Activated T-helper 17 cell treated with anti-CD3 and anti-CD28 coated beads, Interleukin-2, amount 50 U/mL, for 72 hours (primary cell): ENCODE measurements around the gene ANO10. TPM values are rescaled to one million over a fixed set of nuclear protein-coding genes. Genes with fewer than 3 reads are reported as not detected.

Source experiments
- ATAC-seq: fragments of 150-1000 bp; cut with Tn5 transposase; replicated peaks from 2 replicates; pipeline ENCODE4 v1.10.0; 2021; ENCODE audit warnings: mild to moderate bottlenecking, moderate library complexity
- H3K27ac Mint-ChIP-seq: one replicate; pipeline ENCODE4 v1.8.0; 2022; ENCODE audit warnings: mixed read lengths
- H3K27me3 Mint-ChIP-seq: one replicate; pipeline ENCODE4 v1.8.0; 2022; ENCODE audit warnings: mixed read lengths
- H3K36me3 Mint-ChIP-seq: one replicate; pipeline ENCODE4 v1.8.0; 2022; ENCODE audit warnings: low read depth, mild to moderate bottlenecking, mixed read lengths
- H3K4me1 Mint-ChIP-seq: one replicate; pipeline ENCODE4 v1.8.0; 2022; ENCODE audit warnings: mixed read lengths
- H3K4me3 Mint-ChIP-seq: one replicate; pipeline ENCODE4 v1.8.0; 2022; ENCODE audit warnings: mild to moderate bottlenecking, mixed read lengths
- H3K9me3 Mint-ChIP-seq: one replicate; pipeline ENCODE4 v1.8.0; 2022; ENCODE audit warnings: mixed read lengths
- total RNA-seq, 2 donors: library from RNA; stranded (reverse); gene quantifications; one replicate each; pipeline ENCODE4 v1.2.3, GENCODE V29; 2022

ANO10 gene
- total RNA-seq, 2 donors from 2014 or later, result 6.4 to 10.6 TPM

- Mint-ChIP-seq H3K36me3 (peaks cover 40% of the 10 kb centered on the region), H3K27ac (no peak overlapping the region), H3K4me3 (no peak overlapping the region), H3K27me3 (no peaks in the 10 kb centered on the region), H3K9me3 (peaks cover 34% of the 10 kb centered on the region), H3K4me1 (peaks cover 6% of the 10 kb centered on the region)
- ATAC-seq, result no peak
Measured at GRCh38 chr3:43353923-43354670, 267.7 kb downstream of the ANO10 start.

- Mint-ChIP-seq H3K27me3 (no peaks in the 10 kb centered on the region), H3K4me1 (peaks cover 6% of the 10 kb centered on the region), H3K36me3 (peaks cover 47% of the 10 kb centered on the region), H3K9me3 (peaks cover 34% of the 10 kb centered on the region), H3K4me3 (no peak overlapping the region), H3K27ac (no peak overlapping the region)
- ATAC-seq, result no peak
Measured at GRCh38 chr3:43353393-43353792, 268.4 kb downstream of the ANO10 start.

- no peak overlapping the region for H3K4me3 Mint-ChIP-seq
- peaks cover 24% of the 10 kb centered on the region for H3K9me3 Mint-ChIP-seq
- H3K27ac Mint-ChIP-seq, result no peak overlapping the region
- no peaks in the 10 kb centered on the region for H3K27me3 Mint-ChIP-seq
- H3K36me3 Mint-ChIP-seq, result peaks cover 83% of the 10 kb centered on the region
- ATAC-seq, result no peak
- peaks cover 26% of the 10 kb centered on the region for H3K4me1 Mint-ChIP-seq
Measured at GRCh38 chr3:43349716-43350115, 272.1 kb downstream of the ANO10 start.

- peaks cover 17% of the 10 kb centered on the region for H3K9me3 Mint-ChIP-seq
- no peak for ATAC-seq
- no peak overlapping the region for H3K27ac Mint-ChIP-seq
- peaks cover 26% of the 10 kb centered on the region for H3K4me1 Mint-ChIP-seq
- peaks cover 88% of the 10 kb centered on the region for H3K36me3 Mint-ChIP-seq
- H3K27me3 Mint-ChIP-seq, result no peaks in the 10 kb centered on the region
- no peak overlapping the region for H3K4me3 Mint-ChIP-seq
Measured at GRCh38 chr3:43348852-43349574, 272.8 kb downstream of the ANO10 start.

- Mint-ChIP-seq H3K4me3 (no peak overlapping the region), H3K9me3 (peaks cover 13% of the 10 kb centered on the region), H3K27me3 (no peaks in the 10 kb centered on the region), H3K27ac (no peak overlapping the region), H3K4me1 (peaks cover 26% of the 10 kb centered on the region), H3K36me3 (peaks cover 88% of the 10 kb centered on the region)
- ATAC-seq, result no peak
Measured at GRCh38 chr3:43348350-43348749, 273.5 kb downstream of the ANO10 start.

- peaks cover 26% of the 10 kb centered on the region for H3K4me1 Mint-ChIP-seq
- no peaks in the 10 kb centered on the region for H3K27me3 Mint-ChIP-seq
- H3K27ac Mint-ChIP-seq, result peak overlapping the region; percentile 85
- peak overlapping the region; percentile 74 for H3K4me3 Mint-ChIP-seq
- H3K9me3 Mint-ChIP-seq, result peaks cover 10% of the 10 kb centered on the region
- ATAC-seq, result no peak
- peaks cover 93% of the 10 kb centered on the region for H3K36me3 Mint-ChIP-seq
Measured at GRCh38 chr3:43347774-43348173, 274.0 kb downstream of the ANO10 start.

GRCh38 chr3:43346978-43347749 is 274.6 kb downstream of the ANO10 start:
- peaks cover 31% of the 10 kb centered on the region for H3K4me1 Mint-ChIP-seq
- no peaks in the 10 kb centered on the region for H3K27me3 Mint-ChIP-seq
- peaks cover 98% of the 10 kb centered on the region for H3K36me3 Mint-ChIP-seq
- H3K9me3 Mint-ChIP-seq, result peaks cover 10% of the 10 kb centered on the region
- H3K4me3 Mint-ChIP-seq, result peak overlapping the region; percentile 74
- peak overlapping the region; percentile 85 for H3K27ac Mint-ChIP-seq
- ATAC-seq, result peak; percentile 46

- Mint-ChIP-seq H3K4me1 (peaks cover 26% of the 10 kb centered on the region), H3K4me3 (peak overlapping the region; percentile 74), H3K27ac (peak overlapping the region; percentile 85), H3K9me3 (no peaks in the 10 kb centered on the region), H3K27me3 (no peaks in the 10 kb centered on the region), H3K36me3 (peaks cover 98% of the 10 kb centered on the region)
- ATAC-seq, result peak; percentile 89
Measured at GRCh38 chr3:43345877-43346276, 275.9 kb downstream of the ANO10 start.

GRCh38 chr3:43345246-43345645 is 276.6 kb downstream of the ANO10 start:
- ATAC-seq, result peak; percentile 40
- Mint-ChIP-seq H3K9me3 (no peaks in the 10 kb centered on the region), H3K27me3 (no peaks in the 10 kb centered on the region), H3K4me1 (peaks cover 26% of the 10 kb centered on the region), H3K4me3 (peak overlapping the region; percentile 74), H3K36me3 (peaks cover 99% of the 10 kb centered on the region), H3K27ac (peak overlapping the region; percentile 85)

- peaks cover 99% of the 10 kb centered on the region for H3K36me3 Mint-ChIP-seq
- H3K4me1 Mint-ChIP-seq, result peaks cover 26% of the 10 kb centered on the region
- H3K27me3 Mint-ChIP-seq, result no peaks in the 10 kb centered on the region
- no peaks in the 10 kb centered on the region for H3K9me3 Mint-ChIP-seq
- ATAC-seq, result no peak
- peak overlapping the region; percentile 62 for H3K27ac Mint-ChIP-seq
- H3K4me3 Mint-ChIP-seq, result no peak overlapping the region
Measured at GRCh38 chr3:43344520-43344919, 277.3 kb downstream of the ANO10 start.

GRCh38 chr3:43343815-43344214 is 278.0 kb downstream of the ANO10 start:
- peak overlapping the region; percentile 28 for H3K27ac Mint-ChIP-seq
- ATAC-seq, result no peak
- H3K27me3 Mint-ChIP-seq, result no peaks in the 10 kb centered on the region
- H3K4me3 Mint-ChIP-seq, result peak overlapping the region; percentile 7
- H3K9me3 Mint-ChIP-seq, result no peaks in the 10 kb centered on the region
- H3K4me1 Mint-ChIP-seq, result peaks cover 26% of the 10 kb centered on the region
- peaks cover 99% of the 10 kb centered on the region for H3K36me3 Mint-ChIP-seq

- H3K4me1 Mint-ChIP-seq, result peaks cover 26% of the 10 kb centered on the region
- peak overlapping the region; percentile 28 for H3K27ac Mint-ChIP-seq
- no peak for ATAC-seq
Measured at GRCh38 chr3:43343185-43343584, 278.6 kb downstream of the ANO10 start.

GRCh38 chr3:43341788-43342187 is 280.0 kb downstream of the ANO10 start:
- H3K4me1 Mint-ChIP-seq, result peaks cover 17% of the 10 kb centered on the region
- no peak overlapping the region for H3K27ac Mint-ChIP-seq
- no peak overlapping the region for H3K4me3 Mint-ChIP-seq
- H3K36me3 Mint-ChIP-seq, result peaks cover 99% of the 10 kb centered on the region
- no peaks in the 10 kb centered on the region for H3K27me3 Mint-ChIP-seq
- H3K9me3 Mint-ChIP-seq, result peaks cover 3% of the 10 kb centered on the region
- ATAC-seq, result peak; percentile 37

More at GRCh38 chr3:43343185-43343584, 278.6 kb downstream of the ANO10 start:
- Mint-ChIP-seq H3K9me3 (peaks cover 3% of the 10 kb centered on the region), H3K36me3 (peaks cover 99% of the 10 kb centered on the region), H3K4me3 (peak overlapping the region; percentile 7), H3K27me3 (no peaks in the 10 kb centered on the region)

- Mint-ChIP-seq H3K4me3 (no peak overlapping the region), H3K4me1 (peaks cover 11% of the 10 kb centered on the region), H3K27me3 (no peaks in the 10 kb centered on the region), H3K36me3 (peaks cover 99% of the 10 kb centered on the region), H3K27ac (no peak overlapping the region), H3K9me3 (peaks cover 12% of the 10 kb centered on the region)
- no peak for ATAC-seq
Measured at GRCh38 chr3:43340403-43340802, 281.4 kb downstream of the ANO10 start.
